Measurements from ENCODE around the gene COL1A2. TPM values are rescaled to one million over a fixed set of nuclear protein-coding genes. Genes with fewer than 3 reads are reported as not detected.

Gene COL1A2
- total RNA-seq, 1 donor from 2014 or later, result 6.8 TPM

- Mint-ChIP-seq H3K4me1 (ENCODE audit: low read depth, unreplicated experiment) (peaks cover 29% of the 10 kb centered on the region), H3K27ac (ENCODE audit: unreplicated experiment) (peak overlapping the region; percentile 78), H3K36me3 (ENCODE audit: unreplicated experiment) (no peaks in the 10 kb centered on the region), H3K4me3 (ENCODE audit: unreplicated experiment) (peak overlapping the region; percentile 52), H3K27me3 (ENCODE audit: unreplicated experiment) (peaks cover 8% of the 10 kb centered on the region), H3K9me3 (ENCODE audit: unreplicated experiment) (peaks cover 2% of the 10 kb centered on the region)
- TF ChIP-seq CTCF (IDR thresholded peaks at IDR 0.05; ENCODE audit: partially characterized antibody, unreplicated experiment), result no peak
- no peak for DNase-seq
These were observed 22.6 kb downstream of the COL1A2 start for GRCh38 chr7:94417306-94417705.

- Mint-ChIP-seq H3K4me3 (ENCODE audit: unreplicated experiment) (peak overlapping the region; percentile 52), H3K4me1 (ENCODE audit: low read depth, unreplicated experiment) (peaks cover 29% of the 10 kb centered on the region), H3K9me3 (ENCODE audit: unreplicated experiment) (peaks cover 2% of the 10 kb centered on the region), H3K27me3 (ENCODE audit: unreplicated experiment) (peaks cover 8% of the 10 kb centered on the region), H3K27ac (ENCODE audit: unreplicated experiment) (peak overlapping the region; percentile 78), H3K36me3 (ENCODE audit: unreplicated experiment) (no peaks in the 10 kb centered on the region)
- no peak for DNase-seq
- TF ChIP-seq CTCF (IDR thresholded peaks at IDR 0.05; ENCODE audit: partially characterized antibody, unreplicated experiment), result no peak
These were observed 23.2 kb downstream of the COL1A2 start for GRCh38 chr7:94417901-94418300.

- DNase-seq, result no peak
- H3K9me3 Mint-ChIP-seq (ENCODE audit: unreplicated experiment), result peaks cover 2% of the 10 kb centered on the region
- no peak overlapping the region for H3K4me3 Mint-ChIP-seq (ENCODE audit: unreplicated experiment)
- peaks cover 29% of the 10 kb centered on the region for H3K4me1 Mint-ChIP-seq (ENCODE audit: low read depth, unreplicated experiment)
- no peak for TF ChIP-seq CTCF (IDR thresholded peaks at IDR 0.05; ENCODE audit: partially characterized antibody, unreplicated experiment)
- no peak overlapping the region for H3K27ac Mint-ChIP-seq (ENCODE audit: unreplicated experiment)
- H3K27me3 Mint-ChIP-seq (ENCODE audit: unreplicated experiment), result peaks cover 8% of the 10 kb centered on the region
- no peaks in the 10 kb centered on the region for H3K36me3 Mint-ChIP-seq (ENCODE audit: unreplicated experiment)
These were observed 24.2 kb downstream of the COL1A2 start for GRCh38 chr7:94418851-94419250.

GRCh38 chr7:94420328-94420727 lies 25.6 kb downstream of the COL1A2 start:
- Mint-ChIP-seq H3K27me3 (ENCODE audit: unreplicated experiment) (peaks cover 8% of the 10 kb centered on the region), H3K4me1 (ENCODE audit: low read depth, unreplicated experiment) (peaks cover 24% of the 10 kb centered on the region), H3K4me3 (ENCODE audit: unreplicated experiment) (no peak overlapping the region), H3K27ac (ENCODE audit: unreplicated experiment) (no peak overlapping the region), H3K9me3 (ENCODE audit: unreplicated experiment) (peaks cover 2% of the 10 kb centered on the region), H3K36me3 (ENCODE audit: unreplicated experiment) (no peaks in the 10 kb centered on the region)
- DNase-seq, result no peak
- TF ChIP-seq CTCF (IDR thresholded peaks at IDR 0.05; ENCODE audit: partially characterized antibody, unreplicated experiment), result no peak

GRCh38 chr7:94421681-94422080 lies 27.0 kb downstream of the COL1A2 start:
- no peak for TF ChIP-seq CTCF (IDR thresholded peaks at IDR 0.05; ENCODE audit: partially characterized antibody, unreplicated experiment)
- H3K4me3 Mint-ChIP-seq (ENCODE audit: unreplicated experiment), result no peak overlapping the region
- peaks cover 24% of the 10 kb centered on the region for H3K4me1 Mint-ChIP-seq (ENCODE audit: low read depth, unreplicated experiment)
- peaks cover 8% of the 10 kb centered on the region for H3K27me3 Mint-ChIP-seq (ENCODE audit: unreplicated experiment)
- no peak overlapping the region for H3K27ac Mint-ChIP-seq (ENCODE audit: unreplicated experiment)
- no peak for DNase-seq
- H3K9me3 Mint-ChIP-seq (ENCODE audit: unreplicated experiment), result peaks cover 2% of the 10 kb centered on the region
- H3K36me3 Mint-ChIP-seq (ENCODE audit: unreplicated experiment), result no peaks in the 10 kb centered on the region

Measured in glutamatergic neuron (in vitro differentiated cells).